NCI-H2196 (cell line): ENCODE measurements around the gene FAM210B.
A peak's percentile ranks its signal among the peaks of the same experiment; 100 is the strongest.
"Not testable (repeated sequence)": the region's sequence is repeated elsewhere in the genome, so short reads cannot be mapped to it uniquely, and the experiment has no call there.

ENCODE experiments used
- DNase-seq: peaks from one replicate; lab custom pipeline; 2025; ENCODE audit not compliant: unreplicated experiment; lab: John Stamatoyannopoulos, UW

Gene FAM210B

DNA sequence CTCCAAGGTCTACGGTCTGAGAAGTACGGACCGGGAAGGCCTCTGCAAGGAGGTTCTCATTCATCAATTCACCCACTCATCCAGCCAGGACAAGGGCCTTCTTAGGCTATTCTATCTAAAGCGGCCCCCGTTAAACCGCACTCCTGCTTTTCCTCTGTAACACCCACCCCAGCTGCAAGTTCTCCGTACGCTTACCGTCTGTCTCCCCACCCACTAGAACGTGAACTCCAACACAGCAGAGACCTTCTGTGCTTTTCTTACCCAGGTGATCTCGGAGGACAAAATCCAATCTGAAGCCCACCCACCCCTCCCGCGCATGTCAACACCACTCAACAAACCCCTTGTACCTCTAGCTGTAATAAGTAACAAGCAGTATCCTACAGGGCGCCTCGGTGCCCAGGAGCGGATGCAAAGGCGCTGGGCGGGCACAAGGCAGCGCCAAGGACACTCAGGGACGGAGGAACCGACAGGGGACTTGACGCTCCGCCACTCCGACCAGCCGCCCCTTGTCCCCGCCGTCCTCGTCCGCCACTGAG, 32.9 kb downstream of the FAM210B start:
- DNase-seq: no peak

DNA sequence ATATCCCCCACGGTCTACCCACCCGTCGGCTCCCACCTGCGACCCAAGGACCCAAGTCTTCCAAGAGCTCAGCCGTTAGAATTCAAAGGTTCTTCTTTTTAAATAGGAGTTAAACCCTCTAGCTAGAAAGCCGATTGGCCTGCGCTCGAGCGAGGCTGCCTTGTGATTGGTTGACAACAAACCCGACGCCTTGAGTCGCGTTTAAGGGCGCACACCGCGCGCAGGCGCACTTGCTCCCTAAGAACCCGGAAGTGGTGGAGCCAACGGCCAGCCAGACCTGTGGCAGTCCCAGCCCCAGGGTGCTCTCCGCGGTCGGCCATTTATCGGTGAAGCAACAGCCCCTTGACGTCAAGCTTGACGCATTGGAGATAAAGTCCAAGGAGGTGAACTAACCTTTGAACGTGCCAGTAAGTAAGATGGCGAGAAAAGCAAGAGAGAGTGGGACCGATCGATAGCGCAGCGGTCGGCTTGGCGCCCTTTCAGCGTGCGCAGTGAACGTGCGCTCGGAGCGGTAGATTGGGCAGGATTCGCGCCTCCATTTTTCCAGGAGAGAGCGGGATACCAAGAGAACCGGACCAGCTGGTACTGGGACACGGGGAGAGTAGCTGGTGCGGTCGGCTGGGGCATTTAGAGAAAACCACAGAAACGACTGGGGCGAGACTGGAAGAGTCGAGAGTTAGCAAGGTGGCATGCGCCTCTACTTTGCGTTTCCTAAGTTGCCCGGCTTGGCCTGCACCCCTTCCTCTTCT, 33.5 kb downstream of the FAM210B start, which contains the start of the genes AURKA and CSTF1:
AURKA (minus strand) TSS at position 84 of the 749 bp plus-strand sequence. CDS start 4,018 bp downstream, outside the sequence.
CSTF1 (plus strand) TSS at position 514 of the 749 bp plus-strand sequence. CDS start 2,908 bp downstream, outside the sequence.
- peak; percentile 99 for DNase-seq

DNA sequence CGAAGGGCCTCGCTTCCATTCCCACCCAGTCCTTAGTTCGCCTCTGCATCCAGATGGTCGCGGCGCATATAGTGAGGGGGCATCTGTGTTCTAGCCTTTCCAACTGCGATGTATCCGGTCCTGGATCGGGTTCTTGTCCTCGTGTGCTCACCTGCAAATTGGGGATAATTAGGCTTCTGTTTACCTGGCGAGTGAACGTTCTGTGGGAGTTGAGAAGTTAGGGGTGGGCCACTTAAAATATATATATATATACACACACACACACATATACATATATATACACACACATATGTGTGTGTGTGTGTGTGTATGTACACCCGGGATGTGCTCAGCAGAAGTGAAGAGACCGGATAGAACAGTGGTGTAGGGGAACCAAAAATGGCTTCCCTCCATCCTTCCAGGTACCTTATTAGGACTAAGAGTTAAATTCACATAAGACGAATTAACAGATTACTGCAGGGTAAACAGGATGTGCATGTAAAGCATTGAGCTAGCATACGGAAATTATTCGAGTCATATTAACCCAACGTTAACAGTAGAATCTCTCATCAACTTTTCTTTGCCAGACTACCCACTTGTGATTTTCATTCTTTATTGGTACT, 34.2 kb downstream of the FAM210B start:
- DNase-seq: no peak

DNA sequence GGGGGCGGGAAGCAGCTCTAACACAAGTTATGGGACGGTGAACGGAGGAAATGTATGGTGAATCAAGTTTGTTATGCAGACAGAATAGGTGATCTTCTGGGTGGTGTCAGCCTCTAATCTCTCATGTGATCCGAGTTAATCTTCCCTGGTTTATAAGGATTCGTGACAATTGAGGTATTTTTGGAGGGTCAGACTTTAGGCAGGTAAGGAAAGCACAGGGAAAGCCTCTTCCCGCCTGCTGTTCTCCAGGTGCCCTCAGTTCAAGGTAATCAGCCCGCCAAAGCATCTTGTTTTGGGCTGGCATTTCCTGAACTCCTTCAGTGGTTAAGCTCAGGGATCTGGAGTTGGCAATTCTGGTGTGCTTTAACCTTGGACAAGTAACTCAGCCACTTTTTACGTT, 34.9 kb downstream of the FAM210B start:
- DNase-seq: no peak

DNA sequence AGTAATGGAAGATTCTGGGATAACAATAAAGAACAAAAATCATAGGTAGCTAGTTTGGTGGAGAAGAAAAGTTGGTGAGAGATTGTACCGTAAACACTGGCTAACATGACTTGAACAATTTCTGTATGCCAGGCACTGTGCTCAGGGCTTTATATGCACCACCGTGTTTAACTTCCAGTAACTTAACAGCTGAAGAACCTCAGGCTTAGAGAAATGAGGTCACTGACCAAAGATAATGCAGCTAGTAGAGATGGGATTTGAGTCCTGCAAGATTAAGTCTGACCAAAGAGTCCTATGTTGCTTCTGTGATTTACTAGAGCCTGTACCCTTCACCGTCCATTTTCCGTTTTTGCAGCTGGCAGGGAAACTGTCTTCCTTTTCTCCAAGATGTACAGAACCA, 36.4 kb downstream of the FAM210B start:
- no peak for DNase-seq

DNA sequence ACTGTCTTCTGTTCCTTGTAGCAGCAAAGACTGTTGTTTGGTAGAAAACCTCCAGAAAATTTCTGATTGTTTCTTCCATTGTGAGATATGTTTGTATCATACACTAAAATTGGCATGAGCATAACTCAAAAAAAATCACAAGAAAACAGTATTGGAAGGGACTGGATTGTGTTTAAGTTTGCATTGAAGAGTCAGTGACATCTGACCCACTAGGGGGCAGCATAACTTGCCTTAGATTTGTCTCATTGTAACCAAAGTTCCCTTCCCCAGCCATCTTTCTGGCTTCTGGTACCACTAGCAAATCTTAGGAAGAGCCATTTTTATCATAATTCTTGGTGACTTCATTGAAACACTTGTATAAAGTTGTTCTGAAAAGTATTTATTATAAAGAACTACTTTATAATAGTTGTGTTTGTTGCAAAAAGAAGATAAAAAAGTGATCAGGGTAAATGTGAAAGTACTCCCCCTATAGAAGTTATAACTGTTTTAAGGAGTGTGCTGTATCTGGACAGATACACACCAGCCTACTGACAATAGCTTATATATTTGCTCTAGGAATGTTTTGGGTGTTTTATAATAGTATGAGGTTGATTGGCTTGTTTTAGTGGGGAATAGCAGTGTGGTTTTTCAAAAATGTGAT, 41.3 kb downstream of the FAM210B start:
- peak; percentile 70 for DNase-seq

DNA sequence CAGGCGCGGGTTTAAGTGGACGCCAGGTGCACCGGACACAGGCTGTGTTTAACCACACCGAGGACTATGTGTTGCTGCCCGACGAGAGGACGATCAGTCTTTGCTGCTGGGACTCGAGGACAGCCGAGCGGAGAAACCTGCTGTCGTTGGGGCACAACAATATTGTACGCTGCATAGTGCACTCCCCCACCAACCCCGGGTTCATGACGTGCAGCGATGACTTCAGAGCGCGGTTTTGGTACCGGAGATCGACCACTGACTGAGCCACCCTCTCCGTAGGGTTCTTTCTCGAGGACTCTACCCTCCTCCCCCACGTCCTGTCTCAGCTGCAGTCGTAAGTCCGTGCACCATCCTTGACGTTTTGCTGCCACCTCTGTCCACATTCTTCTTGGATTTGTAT, 44.7 kb downstream of the FAM210B start:
- no peak for DNase-seq

DNA sequence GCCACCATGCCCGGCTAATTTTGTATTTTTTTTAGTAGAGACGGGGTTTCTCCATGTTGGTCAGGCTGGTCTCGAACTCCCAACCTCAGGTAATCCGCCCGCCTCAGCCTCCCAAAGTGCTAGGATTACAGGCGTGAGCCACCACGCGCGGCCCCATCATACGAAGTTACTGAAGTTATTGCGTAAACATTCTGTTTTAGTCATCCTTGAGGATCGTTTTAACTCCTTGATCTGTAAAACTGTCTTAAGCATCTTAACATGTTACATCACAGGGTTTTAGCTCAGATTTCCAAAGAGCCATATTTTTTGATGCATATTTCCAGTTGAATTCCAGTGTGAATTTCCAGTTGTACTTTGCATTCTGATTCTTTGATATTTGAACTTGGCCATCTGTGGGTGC, 46.6 kb downstream of the FAM210B start:
- DNase-seq: not testable (repeated sequence)

DNA sequence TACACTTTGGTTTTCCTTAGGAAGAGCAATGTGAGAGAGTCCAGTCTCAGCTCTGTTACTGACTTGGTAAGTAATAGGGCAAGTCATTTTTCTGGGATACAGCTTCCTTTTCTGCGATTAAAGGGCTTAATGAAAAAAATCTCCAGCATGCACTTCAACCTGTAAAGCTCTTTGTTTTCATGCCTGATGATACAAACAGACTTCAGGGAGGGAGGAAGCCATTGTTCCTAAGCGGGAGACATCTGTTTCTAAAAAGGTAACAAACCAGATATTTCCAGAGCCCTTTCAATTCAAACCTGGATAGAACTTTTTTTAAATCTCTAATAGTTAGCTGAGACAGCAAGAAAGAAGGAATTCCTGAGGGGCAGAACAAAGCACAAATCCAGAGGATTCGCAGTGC, 48.1 kb downstream of the FAM210B start:
- DNase-seq: no peak

DNA sequence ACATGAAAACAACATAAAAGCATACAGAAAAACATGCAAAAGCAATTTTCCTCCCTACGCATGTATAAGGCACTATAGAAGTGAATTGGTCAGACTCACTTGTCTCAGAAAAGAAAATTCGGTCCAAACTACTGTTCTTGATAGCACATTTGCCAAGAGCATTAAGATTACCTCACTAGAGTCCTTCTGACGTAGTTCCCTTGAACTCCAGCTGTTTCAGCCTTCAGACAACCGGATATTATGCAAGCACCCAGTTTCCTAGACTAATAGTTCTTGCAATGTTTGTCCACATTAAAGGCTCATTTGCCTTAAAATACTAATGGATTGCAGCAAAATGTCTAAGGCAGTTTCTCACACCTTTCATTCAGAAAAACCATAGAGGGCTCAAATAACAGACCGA, 50.7 kb downstream of the FAM210B start:
- no peak for DNase-seq

DNA sequence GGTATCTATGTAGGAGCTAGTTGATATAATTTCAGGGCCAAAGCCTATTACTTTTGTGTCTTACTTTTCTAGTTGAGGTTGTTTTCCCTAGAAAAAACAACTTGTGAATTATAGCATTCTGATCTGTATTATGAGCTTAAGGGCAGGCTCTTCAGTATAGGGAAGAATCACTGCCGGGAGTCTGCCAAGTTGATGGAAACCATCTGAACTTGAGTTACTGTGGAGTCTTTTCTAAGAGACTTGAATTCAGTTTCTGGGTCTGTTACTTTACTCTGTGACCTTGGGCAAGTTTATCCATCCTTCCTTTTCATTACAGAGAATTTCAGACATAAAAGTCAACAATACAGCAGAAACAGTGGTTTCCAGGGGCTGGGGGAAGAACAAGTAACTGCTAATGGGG, 51.2 kb downstream of the FAM210B start:
- DNase-seq: no peak

DNA sequence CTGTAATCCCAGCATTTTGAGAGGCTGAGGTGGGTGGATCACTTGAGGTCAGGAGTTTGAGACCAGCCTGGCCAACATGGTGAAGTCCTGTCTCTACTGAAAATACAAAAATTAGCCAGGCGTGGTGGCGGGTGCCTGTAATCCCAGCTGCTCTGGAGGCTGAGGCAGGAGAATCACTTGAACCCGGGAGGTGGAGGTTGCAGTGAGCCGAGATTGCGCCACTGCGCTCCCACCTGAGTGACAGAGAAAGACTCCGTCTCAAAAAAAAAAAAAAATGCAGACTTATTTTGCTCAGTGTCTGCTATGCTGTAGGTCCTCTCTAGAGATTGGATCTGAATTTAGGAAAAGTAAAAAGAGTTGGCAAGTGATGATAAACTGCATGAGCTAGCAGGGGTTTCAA, 52.5 kb downstream of the FAM210B start:
- DNase-seq: not testable (repeated sequence)

DNA sequence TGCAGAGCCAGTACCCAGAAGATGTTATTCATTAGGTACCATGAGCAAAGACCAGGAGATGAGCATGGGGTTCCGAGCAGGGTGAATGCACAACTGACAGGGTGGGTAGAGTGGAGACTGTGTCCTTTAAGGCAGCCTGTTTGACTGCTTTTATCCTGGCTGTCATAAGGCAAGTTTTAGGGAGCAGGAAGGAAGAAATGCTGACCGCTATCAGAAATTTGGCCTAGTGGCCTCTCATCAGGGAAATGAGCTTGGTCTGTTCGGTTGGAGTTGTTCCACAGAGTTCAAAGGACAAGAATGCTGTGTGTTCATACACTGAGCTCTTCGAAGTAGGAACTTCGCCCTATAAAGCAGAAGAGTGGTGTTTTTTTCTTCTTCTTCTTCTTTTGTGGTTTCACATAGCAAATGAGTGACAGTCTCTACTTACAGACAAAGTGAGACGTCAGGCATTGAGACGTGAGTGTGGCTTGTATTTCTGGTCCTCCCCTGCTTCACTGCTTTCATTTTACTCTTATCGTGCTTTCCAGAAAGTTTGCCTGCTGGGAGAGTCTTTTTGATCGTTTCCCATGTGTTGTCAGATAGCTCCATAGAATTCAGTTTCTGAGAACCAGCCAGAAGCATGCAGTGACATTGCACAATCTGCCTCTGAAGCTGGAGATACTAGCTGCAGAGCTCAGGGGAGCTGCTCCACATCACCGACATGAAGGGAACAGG, 53.1 kb downstream of the FAM210B start, which contains the start of gene CASS4:
CASS4 (plus strand) TSS at position 502 of the 714 bp plus-strand sequence; CDS start at position 701, 199 bp downstream.
- no peak for DNase-seq

DNA sequence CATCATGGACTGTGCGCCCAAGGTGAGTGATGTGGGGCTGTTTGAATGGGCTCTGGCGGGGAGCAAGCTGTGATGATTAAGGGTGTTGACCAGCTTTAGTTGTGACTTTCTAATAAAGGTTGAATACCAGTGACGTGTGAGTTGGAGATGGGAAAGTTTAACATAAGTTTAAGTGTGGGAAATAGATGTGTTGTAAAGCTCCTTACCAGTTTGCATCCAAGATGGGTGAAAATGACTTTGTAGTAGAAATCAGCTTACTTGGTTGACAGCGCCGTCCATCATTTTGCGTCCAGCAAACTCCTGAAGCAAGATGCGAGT, 53.7 kb downstream of the FAM210B start:
- no peak for DNase-seq

DNA sequence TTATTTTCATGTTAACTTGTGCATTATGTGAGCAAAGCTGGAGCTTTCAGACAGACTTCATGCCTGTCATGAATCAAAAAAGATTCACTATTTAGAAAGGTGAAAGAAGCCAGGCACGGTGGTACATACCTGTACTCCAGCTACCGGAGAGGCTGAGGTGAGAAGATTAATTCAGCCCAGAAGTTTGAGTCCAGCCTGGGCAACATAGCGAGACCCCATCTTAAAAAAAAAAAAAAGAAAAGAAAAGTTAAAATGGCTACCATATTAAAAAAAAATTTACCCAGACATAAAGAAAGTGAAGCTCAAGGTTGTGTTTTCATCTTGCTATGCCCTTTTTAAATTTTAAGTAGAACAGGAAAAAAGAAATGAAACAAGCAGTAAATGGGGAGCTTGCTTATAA, 54.2 kb downstream of the FAM210B start:
- no peak for DNase-seq

DNA sequence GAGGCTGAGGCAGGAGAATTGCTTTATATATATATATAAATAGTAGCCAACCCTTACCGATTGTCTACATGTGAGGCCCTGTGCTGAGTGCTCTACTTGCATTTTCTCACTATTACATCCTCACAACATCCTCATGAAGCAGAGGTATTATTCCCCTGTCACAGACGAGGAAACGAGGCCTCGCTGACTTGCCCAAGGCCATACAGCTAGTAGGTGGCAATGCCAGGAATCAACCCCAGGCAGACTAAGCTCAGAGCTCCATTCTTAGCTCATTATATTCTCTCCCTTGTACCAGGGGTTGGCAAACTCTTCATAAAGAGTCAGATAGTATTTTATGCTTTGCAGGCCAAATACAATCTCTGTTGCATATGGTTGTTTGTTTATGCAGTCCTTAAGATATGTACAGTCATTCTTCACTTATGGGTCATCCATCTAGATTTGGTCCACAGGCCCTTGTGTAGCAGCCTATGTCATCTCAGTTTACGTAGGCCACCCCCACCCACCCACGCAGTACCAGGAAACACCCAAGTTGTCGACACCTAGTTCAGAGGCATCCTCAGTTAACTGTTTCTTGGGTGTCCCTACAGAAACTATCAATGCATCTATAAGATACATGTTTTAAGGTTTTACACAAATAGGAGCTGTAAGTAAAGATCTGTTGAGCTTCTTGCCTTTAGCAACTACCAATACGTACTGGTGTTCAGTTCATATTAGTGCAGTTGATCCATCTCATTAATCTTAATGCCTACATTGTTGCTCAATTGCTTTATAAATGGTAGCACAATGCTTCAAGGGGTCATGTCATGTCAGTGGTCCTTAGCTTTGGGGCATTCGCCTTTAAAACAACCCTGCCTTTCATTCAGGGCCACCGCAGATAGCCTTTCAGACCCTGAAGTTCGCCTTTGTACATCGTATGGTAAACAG, 56.3 kb downstream of the FAM210B start:
- no peak for DNase-seq

DNA sequence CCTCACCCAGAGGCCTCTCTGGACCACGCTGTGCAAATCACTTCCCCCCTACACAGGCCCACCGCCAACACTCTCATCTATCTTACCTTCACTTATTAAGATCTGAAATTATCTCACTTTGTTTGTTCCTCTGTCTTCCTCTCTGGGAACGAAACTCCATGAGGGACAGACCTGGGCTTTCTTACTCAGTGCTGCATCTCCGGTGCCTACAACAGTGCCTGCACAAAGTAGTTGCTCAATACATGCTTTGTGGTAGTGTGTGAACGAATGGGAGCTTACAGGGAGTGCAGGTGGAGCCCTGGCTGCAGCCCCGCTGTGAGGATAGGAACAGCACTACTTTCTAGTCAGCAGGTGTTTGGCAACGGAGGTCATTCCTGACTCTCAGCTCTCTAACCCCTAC, 58.6 kb downstream of the FAM210B start:
- no peak for DNase-seq

DNA sequence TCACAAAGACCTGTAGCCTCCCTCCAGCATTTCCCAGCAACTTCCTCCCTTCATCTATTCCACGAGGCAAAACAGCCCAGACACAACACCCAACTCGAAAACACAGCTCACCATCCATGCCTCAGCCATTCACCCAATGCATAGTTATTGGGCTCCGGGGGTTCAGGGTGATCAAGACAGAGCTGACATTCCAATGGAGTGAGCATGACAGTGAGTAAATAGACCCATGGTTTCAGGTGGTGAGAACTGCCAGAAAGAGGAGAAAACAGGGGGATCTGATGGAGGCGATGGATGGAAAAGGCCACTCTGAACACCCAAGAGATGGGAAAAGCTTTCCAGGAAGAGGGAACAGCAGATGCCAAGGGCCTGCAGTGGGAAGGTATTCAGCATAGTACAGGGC, 59.1 kb downstream of the FAM210B start:
- DNase-seq: no peak
